Suprapubic skin (tissue), 4 donors: ENCODE results near the gene TXNDC8.

Experiments used
- CTCF ChIP-seq, 2 donors: fragments of 200-600 bp in 1 of 2; fragments of 450-650 bp in 1 of 2; sonication (generic) in 1 of 2; IDR thresholded peaks; one replicate each; pipeline ENCODE4 v1.5.1; 2016 to 2019; ENCODE audit warnings: antibody characterized with exemption in 2 of 2, mild to moderate bottlenecking in 1 of 2, moderate library complexity in 1 of 2
- EP300 ChIP-seq: sonication (generic); formaldehyde crosslinking; IDR thresholded peaks from one replicate; pipeline ENCODE4 v1.6.1; 2017; ENCODE audit warnings: antibody characterized with exemption
- POLR2A ChIP-seq, 2 donors: fragments of 450-650 bp; IDR thresholded peaks; one replicate each; pipeline ENCODE4 v1.6.1; 2017; ENCODE audit warnings: antibody characterized with exemption in 2 of 2, mild to moderate bottlenecking in 2 of 2, moderate library complexity in 2 of 2
- POLR2AphosphoS5 ChIP-seq, 3 donors: sonication (generic); formaldehyde crosslinking; IDR thresholded peaks; one replicate each; pipeline ENCODE4 v1.6.1; 2017; ENCODE audit warnings: antibody characterized with exemption in 3 of 3

DNA sequence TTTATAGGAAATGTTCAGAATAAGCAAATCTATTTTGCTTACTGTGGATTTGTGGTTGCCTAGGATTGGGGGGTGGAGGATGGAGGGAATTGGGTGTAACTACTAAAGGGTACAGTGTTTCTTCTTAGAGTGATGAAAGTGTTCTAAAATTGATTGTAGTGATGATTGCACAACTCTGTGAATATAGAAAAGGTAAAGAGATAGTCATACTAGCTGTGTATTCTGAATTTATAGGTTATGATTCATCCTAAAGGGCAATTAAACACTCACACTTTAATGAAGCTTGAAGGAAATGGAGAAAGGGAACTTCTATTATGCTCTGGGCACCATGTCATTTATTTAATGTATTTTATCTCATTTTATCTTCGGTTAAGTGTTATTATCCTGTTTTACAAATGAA is 9.9 kb downstream of the TXNDC8 start:
- TF ChIP-seq POLR2A (IDR thresholded peaks at IDR 0.05) = no peak
- TF ChIP-seq CTCF (IDR thresholded peaks at IDR 0.05) = no peak
- no peak for TF ChIP-seq EP300
- no peak for TF ChIP-seq POLR2AphosphoS5 (IDR thresholded peaks at IDR 0.05)
